HL-60 (cell line): ENCODE results near the gene ACE.

Experiments
- DNase-seq, 2 experiments: peaks; one replicate each; pipeline ENCODE4 v3.0.0-alpha.2; 2010 to 2020; ENCODE audit warnings: low read depth in 1 of 2, low spot score in 1 of 2
- H3K27ac ChIP-seq: fragments of 250-450 bp; sonication (Bioruptor Pico); replicated peaks from 2 replicates; pipeline ENCODE4 v1.5.1; 2020; ENCODE audit warnings: mild to moderate bottlenecking, moderate library complexity
- H3K27me3 ChIP-seq: fragments of 250-450 bp; sonication (Bioruptor Pico); 2 replicates; pipeline ENCODE4 v1.5.1; 2021; ENCODE audit warnings: mild to moderate bottlenecking, moderate library complexity; ENCODE audit not compliant: insufficient read depth, poor library complexity, severe bottlenecking
- H3K4me3 ChIP-seq: replicated peaks from 2 replicates; pipeline ENCODE4 v1.5.1; 2011; ENCODE audit warnings: mild to moderate bottlenecking, control low read depth, low read length; ENCODE audit not compliant: insufficient read depth
- GABPA ChIP-seq: IDR thresholded peaks from 2 replicates; pipeline ENCODE4 v1.6.1; 2012; ENCODE audit warnings: low read depth
- POLR2AphosphoS5 ChIP-seq: IDR thresholded peaks from 2 replicates; pipeline ENCODE4 v1.6.1; 2012; ENCODE audit warnings: low read depth
- REST ChIP-seq: IDR thresholded peaks from 2 replicates; pipeline ENCODE4 v1.6.1; 2012; ENCODE audit warnings: low read depth; ENCODE audit not compliant: insufficient replicate concordance
- SPI1 ChIP-seq: IDR thresholded peaks from 2 replicates; pipeline ENCODE4 v1.6.1; 2012; ENCODE audit warnings: low read depth, mild to moderate bottlenecking, borderline replicate concordance
- TF ChIP-seq, protein P1 (sequence below): IDR thresholded peaks from one replicate; pipeline ENCODE4 v1.5.1; 2011; ENCODE audit warnings: low read length, control low read depth, inconsistent platforms; ENCODE audit not compliant: insufficient read depth

ACE gene

DNA sequence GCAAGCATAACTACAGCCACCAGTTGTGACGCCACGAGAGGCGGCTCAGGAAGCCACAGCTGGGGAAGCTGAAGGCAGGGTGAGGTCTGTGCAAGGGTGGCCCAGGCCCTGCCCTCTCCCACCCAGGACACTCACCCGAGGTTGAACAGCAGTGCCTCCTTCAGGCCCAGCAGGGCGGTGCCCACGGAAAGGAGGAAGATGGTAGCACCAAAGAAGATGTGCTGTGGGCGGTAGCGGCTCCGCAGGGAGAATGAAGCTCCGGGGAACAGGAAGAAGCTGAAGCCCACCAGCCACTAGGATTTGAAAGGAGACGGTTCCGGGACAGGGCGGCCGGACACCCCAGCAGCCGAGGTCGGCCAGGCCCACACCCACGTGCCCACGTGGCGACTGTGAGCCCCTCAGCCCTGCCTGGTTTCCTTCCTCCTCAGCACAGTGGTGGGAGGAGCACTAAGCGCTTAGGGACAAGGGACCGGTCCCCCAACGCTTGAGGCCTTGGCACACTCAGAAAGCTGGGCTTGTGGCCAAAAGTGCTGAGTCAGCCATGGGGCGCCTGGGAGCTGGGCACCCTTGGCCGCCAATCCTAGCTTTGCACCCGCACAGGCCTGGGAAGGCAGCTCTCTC is 41.8 kb upstream of the ACE start:
- H3K27ac ChIP-seq, result no peak overlapping the region
- no peaks in the 10 kb centered on the region for H3K27me3 ChIP-seq
- no peak overlapping the region for H3K4me3 ChIP-seq
- DNase-seq, result peak in 1 of 2 experiments; percentile 18
- TF ChIP-seq SPI1 (no peak), REST (no peak), POLR2AphosphoS5 (no peak), GABPA (no peak)

DNA sequence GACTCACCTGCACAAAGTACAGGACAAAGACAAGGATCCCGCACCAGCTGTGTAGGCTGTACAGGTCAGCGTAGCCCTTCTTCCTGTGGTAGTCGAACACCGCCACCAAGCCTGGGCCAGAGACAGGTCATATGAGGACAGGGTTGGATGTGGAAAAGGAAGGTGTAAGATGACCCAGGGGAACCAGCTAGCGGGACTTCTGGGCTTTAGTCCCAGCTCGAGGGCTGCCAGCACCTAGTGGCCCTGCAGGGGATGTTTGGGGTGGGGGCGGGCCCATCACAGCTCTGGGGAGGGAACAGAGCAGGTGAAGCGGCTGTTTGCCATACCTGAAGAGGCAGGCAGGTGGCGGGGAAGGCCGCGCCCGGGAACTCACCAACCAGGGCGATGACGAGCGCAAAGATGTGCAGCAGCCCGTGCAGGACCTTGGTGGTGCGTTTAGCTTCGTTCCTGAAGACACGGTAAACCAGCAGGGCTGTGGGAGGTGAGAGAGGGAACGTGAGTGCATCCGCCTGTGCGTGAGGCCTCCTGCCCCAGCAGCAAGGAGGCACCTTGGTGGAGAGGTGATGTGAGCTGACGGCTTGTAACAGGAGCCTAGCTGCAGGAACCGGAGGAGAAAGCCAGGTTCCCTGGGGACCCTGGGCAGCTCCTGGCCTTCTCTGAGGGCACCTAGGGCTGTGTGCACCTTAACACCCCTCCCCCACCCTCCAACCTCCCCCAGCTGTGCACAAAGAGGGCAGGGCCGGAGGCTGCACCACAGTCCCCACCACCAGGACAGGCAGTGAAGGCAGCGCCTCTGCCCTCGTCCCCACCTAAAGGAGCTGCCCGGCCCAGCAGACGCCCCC is 41.0 kb upstream of the ACE start:
- Histone ChIP-seq H3K27me3 (no peaks in the 10 kb centered on the region), H3K4me3 (no peak overlapping the region), H3K27ac (no peak overlapping the region)
- DNase-seq, result no peak
- TF ChIP-seq REST, result no peak
- TF ChIP-seq POLR2AphosphoS5, result no peak
- TF ChIP-seq SPI1, result no peak
- no peak for TF ChIP-seq GABPA
- TF ChIP-seq, protein P1, sequence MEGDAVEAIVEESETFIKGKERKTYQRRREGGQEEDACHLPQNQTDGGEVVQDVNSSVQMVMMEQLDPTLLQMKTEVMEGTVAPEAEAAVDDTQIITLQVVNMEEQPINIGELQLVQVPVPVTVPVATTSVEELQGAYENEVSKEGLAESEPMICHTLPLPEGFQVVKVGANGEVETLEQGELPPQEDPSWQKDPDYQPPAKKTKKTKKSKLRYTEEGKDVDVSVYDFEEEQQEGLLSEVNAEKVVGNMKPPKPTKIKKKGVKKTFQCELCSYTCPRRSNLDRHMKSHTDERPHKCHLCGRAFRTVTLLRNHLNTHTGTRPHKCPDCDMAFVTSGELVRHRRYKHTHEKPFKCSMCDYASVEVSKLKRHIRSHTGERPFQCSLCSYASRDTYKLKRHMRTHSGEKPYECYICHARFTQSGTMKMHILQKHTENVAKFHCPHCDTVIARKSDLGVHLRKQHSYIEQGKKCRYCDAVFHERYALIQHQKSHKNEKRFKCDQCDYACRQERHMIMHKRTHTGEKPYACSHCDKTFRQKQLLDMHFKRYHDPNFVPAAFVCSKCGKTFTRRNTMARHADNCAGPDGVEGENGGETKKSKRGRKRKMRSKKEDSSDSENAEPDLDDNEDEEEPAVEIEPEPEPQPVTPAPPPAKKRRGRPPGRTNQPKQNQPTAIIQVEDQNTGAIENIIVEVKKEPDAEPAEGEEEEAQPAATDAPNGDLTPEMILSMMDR, result no peak

- no peak overlapping the region for H3K27ac ChIP-seq
- no peak for DNase-seq
- no peaks in the 10 kb centered on the region for H3K27me3 ChIP-seq
- TF ChIP-seq SPI1 (no peak), GABPA (no peak), POLR2AphosphoS5 (no peak), REST (no peak)
- TF ChIP-seq, protein P1, result no peak
- no peak overlapping the region for H3K4me3 ChIP-seq
Observed at GRCh38 chr17:63436523-63437110, 40.2 kb upstream of the ACE start.
